Heart left ventricle (tissue), 16 donors: Measurements from ENCODE around the gene SMARCA5. TPM values are rescaled to one million over a fixed set of nuclear protein-coding genes. Genes with fewer than 3 reads are reported as not detected.

ENCODE experiments used
- ATAC-seq, 4 donors: fragments of 200-7000 bp; cut with Tn5 transposase; one replicate each; pipeline ENCODE4 v1.9.1; 2020 to 2022; ENCODE audit warnings: moderate library complexity in 4 of 4, mild to moderate bottlenecking in 3 of 4, moderate number of reproducible peaks in 1 of 4
- DNase-seq, 5 donors: peaks; one replicate each; pipeline ENCODE4 v3.0.0-alpha.2; 2020
- H3K27ac ChIP-seq, 12 donors: fragments of 200-600 bp; sonication (generic) in 4 of 12; one replicate each; pipeline versions ENCODE4 v1.5.0 to v1.8.0; 2016 to 2022; ENCODE audit warnings: mild to moderate bottlenecking in 2 of 12
- H3K27me3 ChIP-seq, 9 donors: fragments of 200-600 bp; sonication (generic) in 2 of 9; one replicate each; pipeline versions ENCODE4 v1.5.1 to v1.8.0; 2016 to 2022; ENCODE audit warnings: mild to moderate bottlenecking in 3 of 9
- H3K36me3 ChIP-seq, 9 donors: fragments of 200-600 bp; sonication (generic) in 2 of 9; one replicate each; pipeline versions ENCODE4 v1.5.0 to v1.8.0; 2018 to 2022; ENCODE audit warnings: mild to moderate bottlenecking in 2 of 9
- H3K4me1 ChIP-seq, 12 donors: fragments of 200-600 bp; sonication (generic) in 4 of 12; one replicate each; pipeline versions ENCODE4 v1.5.0 to v1.8.0; 2016 to 2022; ENCODE audit warnings: mild to moderate bottlenecking in 3 of 12
- H3K4me3 ChIP-seq, 12 donors: fragments of 200-600 bp; sonication (generic) in 4 of 12; one replicate each; pipeline versions ENCODE4 v1.5.0 to v1.8.0; 2017 to 2022; ENCODE audit warnings: mild to moderate bottlenecking in 9 of 12, moderate library complexity in 4 of 12
- H3K9me3 ChIP-seq, 12 donors: fragments of 200-600 bp; sonication (generic) in 4 of 12; one replicate each; pipeline versions ENCODE4 v1.5.0 to v1.8.0; 2016 to 2022; ENCODE audit warnings: mild to moderate bottlenecking in 1 of 12
- POLR2A ChIP-seq, 2 donors: fragments of 450-650 bp; IDR thresholded peaks; one replicate each; pipeline ENCODE4 v1.6.1; 2017; ENCODE audit warnings: antibody characterized with exemption in 2 of 2, mild to moderate bottlenecking in 2 of 2, moderate library complexity in 2 of 2
- WGBS, 4 donors: extraction: QIAGEN DNeasy Blood & Tissue Kit in 2 of 4; methylation state at CpG; one replicate each; pipeline versions ENCODE4 v1.1.5 to v1.1.7; 2013 to 2018; 5-methylcytosine and 5-hydroxymethylcytosine counted together
- intact Hi-C, 10 donors: fragments of 100-400 bp; cut with DNase I; formaldehyde crosslinking; loops; one replicate each; pipeline versions ENCODE4 v1.11.1 to v1.14.2; 2022
- polyA plus RNA-seq, 2 donors: library from polyadenylated mRNA; stranded (reverse); fragments of 200-250 nt; gene quantifications; one replicate each; pipeline ENCODE4 v1.2.3, GENCODE V29; 2013
- total RNA-seq, 9 donors: library from RNA; depleted of rRNA in 2 of 9; stranded (reverse); fragments of >200 nt in 2 of 9; fragmentation: NEBNext Ultra II Directional in 3 of 9; extraction: Animal tissue kit (Norgen Biotek cat#: 25700) in 3 of 9; gene quantifications; one replicate each; pipeline versions ENCODE4 v1.1.0 to v1.2.4, GENCODE V29; 2016 to 2023
- TF ChIP-seq, protein P1 (sequence below), 12 donors: fragments of 200-600 bp; sonication (generic) in 4 of 12; IDR thresholded peaks; one replicate each; pipeline versions ENCODE4 v1.5.0 to v1.8.0; 2018 to 2022; ENCODE audit warnings: antibody characterized with exemption in 12 of 12, mild to moderate bottlenecking in 5 of 12
- donor health status: ischemic (EF 13 %, LVEDD 7.1; RV severe dilation, severe dysfunction).
- donor health status: healthy with polysubstance abuse.
- donor health status: DM: no; HTN: yes; CAD: no.
- donor health status: DM: no; HTN: no; CAD: no.
- donor health status: ischemic (EF 25% LVEDD 6.9; RV normal size, moderate dysfunction).
- donor health status: ischemic (EF 25% LVEDD 5.7; RV mildly dilated, moderate dysfunction).
- donor health status: healthy.
- donor health status: DM: yes; HTN: yes; CAD: no.
- donor health status: ischemic (EF 35%, LVEDD 5.7; RV mildly dilated, moderate dysfunction).
- donor health status: nonischemic (EF 11% LVEDD 7.7; RV severe dilation, severe dysfunction).
- donor health status: DM: yes; HTN: yes; CAD: no.
- donor health status: PGD.
- donor health status: ischemic (EF 29% LVEDD 5.4; RV normal size, mild dysfunction).
- donor health status: nonischemic (EF 23%, LVEDD 6.1; RV moderate dilation, normal function).

SMARCA5 gene
- total and polyA plus RNA-seq, 11 donors = 9.1 to 36.3 (median 29.2) TPM

DNA sequence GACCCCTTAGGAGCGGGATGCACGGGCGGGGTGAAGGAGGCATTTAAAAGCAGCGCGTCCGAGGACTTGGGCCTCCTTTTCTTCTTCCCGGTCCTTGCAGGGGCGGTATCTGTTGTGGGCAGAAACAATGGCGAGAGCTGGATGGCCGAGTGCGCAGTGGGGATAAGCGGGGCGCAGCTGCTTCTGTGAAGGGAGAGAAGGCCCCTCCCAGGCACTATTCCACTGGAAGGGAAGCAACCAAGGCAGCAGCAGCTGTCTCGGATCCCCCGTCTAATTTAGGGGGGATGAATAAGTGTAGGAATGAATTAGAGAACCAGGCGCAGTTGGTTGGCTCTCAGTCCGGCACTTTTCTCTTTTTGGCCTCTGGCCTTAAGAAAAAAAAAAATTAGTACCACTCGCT lies 995 bp downstream of the SMARCA5 start:
- TF ChIP-seq, protein P1, sequence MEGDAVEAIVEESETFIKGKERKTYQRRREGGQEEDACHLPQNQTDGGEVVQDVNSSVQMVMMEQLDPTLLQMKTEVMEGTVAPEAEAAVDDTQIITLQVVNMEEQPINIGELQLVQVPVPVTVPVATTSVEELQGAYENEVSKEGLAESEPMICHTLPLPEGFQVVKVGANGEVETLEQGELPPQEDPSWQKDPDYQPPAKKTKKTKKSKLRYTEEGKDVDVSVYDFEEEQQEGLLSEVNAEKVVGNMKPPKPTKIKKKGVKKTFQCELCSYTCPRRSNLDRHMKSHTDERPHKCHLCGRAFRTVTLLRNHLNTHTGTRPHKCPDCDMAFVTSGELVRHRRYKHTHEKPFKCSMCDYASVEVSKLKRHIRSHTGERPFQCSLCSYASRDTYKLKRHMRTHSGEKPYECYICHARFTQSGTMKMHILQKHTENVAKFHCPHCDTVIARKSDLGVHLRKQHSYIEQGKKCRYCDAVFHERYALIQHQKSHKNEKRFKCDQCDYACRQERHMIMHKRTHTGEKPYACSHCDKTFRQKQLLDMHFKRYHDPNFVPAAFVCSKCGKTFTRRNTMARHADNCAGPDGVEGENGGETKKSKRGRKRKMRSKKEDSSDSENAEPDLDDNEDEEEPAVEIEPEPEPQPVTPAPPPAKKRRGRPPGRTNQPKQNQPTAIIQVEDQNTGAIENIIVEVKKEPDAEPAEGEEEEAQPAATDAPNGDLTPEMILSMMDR (IDR thresholded peaks at IDR 0.05) = no peak
- no peak for TF ChIP-seq POLR2A (IDR thresholded peaks at IDR 0.05)
- H3K27me3 ChIP-seq = no peaks in the 10 kb centered on the region
- H3K27ac ChIP-seq = peak overlapping the region; percentile 88 to 100 (median 98)
- intact Hi-C loops = loop anchor here in 1 of 10 donors (10.0 kb wide), 1 partner anchor 180 kb away; the partner anchor contains the start of gene GAB1
- 0 to 1% (median 0%) methylated on average over 15 to 18 of the region's 18 CpGs for whole genome bisulfite sequencing, 4 donors
- H3K9me3 ChIP-seq = peaks cover 0 to 4% (median 0%) of the 10 kb centered on the region in 12 donors
- H3K4me3 ChIP-seq = peak overlapping the region; percentile 69 to 99 (median 89)
- DNase-seq = peak; percentile 49 to 66 (median 55)
- H3K4me1 ChIP-seq = peaks cover 9 to 50% (median 41%) of the 10 kb centered on the region in 12 donors
- ATAC-seq = peak in 3 of 4 donors; percentile 32 to 42 (median 37)
- H3K36me3 ChIP-seq = peaks cover 0 to 25% (median 22%) of the 10 kb centered on the region in 9 donors

- Histone ChIP-seq H3K36me3 (peaks cover 0 to 29% (median 26%) of the 10 kb centered on the region in 9 donors), H3K9me3 (peaks cover 0 to 4% (median 0%) of the 10 kb centered on the region in 12 donors), H3K27me3 (no peaks in the 10 kb centered on the region), H3K4me1 (peaks cover 9 to 54% (median 45%) of the 10 kb centered on the region in 12 donors), H3K27ac (peak overlapping the region in 11 of 12 donors; percentile 88 to 100 (median 98)), H3K4me3 (peak overlapping the region; percentile 69 to 99 (median 89))
- TF ChIP-seq, protein P1 (IDR thresholded peaks at IDR 0.05) = no peak
- TF ChIP-seq POLR2A (IDR thresholded peaks at IDR 0.05) = no peak
- DNase-seq (no peak), ATAC-seq (no peak)
- intact Hi-C loops = loop anchor here in 1 of 10 donors (10.0 kb wide), 1 partner anchor 180 kb away; the partner anchor contains the start of gene GAB1
- WGBS, 4 donors = 5 to 9% (median 7%) methylated on average over 5 of the region's 5 CpGs
Measured at GRCh38 chr4:143514901-143515300, 1.4 kb downstream of the SMARCA5 start.

- peaks cover 0 to 38% (median 33%) of the 10 kb centered on the region in 9 donors for H3K36me3 ChIP-seq
- TF ChIP-seq POLR2A (IDR thresholded peaks at IDR 0.05) = no peak
- TF ChIP-seq, protein P1 (IDR thresholded peaks at IDR 0.05) = no peak
- intact Hi-C loops = loop anchor here in 1 of 10 donors (10.0 kb wide), 1 partner anchor 181 kb away; the partner anchor contains the start of gene GAB1
- peaks cover 0 to 4% (median 0%) of the 10 kb centered on the region in 12 donors for H3K9me3 ChIP-seq
- peak overlapping the region in 9 of 12 donors; percentile 69 to 99 (median 89) for H3K4me3 ChIP-seq
- no peaks in the 10 kb centered on the region for H3K27me3 ChIP-seq
- H3K27ac ChIP-seq = peak overlapping the region in 2 of 12 donors; percentile 98
- no peak for DNase-seq
- ATAC-seq = no peak
- peaks cover 9 to 63% (median 54%) of the 10 kb centered on the region in 12 donors for H3K4me1 ChIP-seq
Measured at GRCh38 chr4:143515905-143516304, 2.4 kb downstream of the SMARCA5 start.

GRCh38 chr4:143517764-143518163 lies 4.3 kb downstream of the SMARCA5 start:
- peaks cover 0 to 56% (median 52%) of the 10 kb centered on the region in 9 donors for H3K36me3 ChIP-seq
- WGBS, 4 donors = 69 to 77% (median 73%) methylated on average over 2 of the region's 2 CpGs
- no peaks in the 10 kb centered on the region for H3K27me3 ChIP-seq
- no peak overlapping the region for H3K4me3 ChIP-seq
- intact Hi-C loops = loop anchor here in 1 of 10 donors (10.0 kb wide), 1 partner anchor 183 kb away; the partner anchor contains the start of gene GAB1
- H3K27ac ChIP-seq = peak overlapping the region in 2 of 12 donors; percentile 23 to 47
- TF ChIP-seq, protein P1 (IDR thresholded peaks at IDR 0.05) = no peak
- TF ChIP-seq POLR2A (IDR thresholded peaks at IDR 0.05) = no peak
- DNase-seq = no peak
- H3K4me1 ChIP-seq = peaks cover 9 to 75% (median 57%) of the 10 kb centered on the region in 12 donors
- peaks cover 0 to 4% (median 0%) of the 10 kb centered on the region in 12 donors for H3K9me3 ChIP-seq
- ATAC-seq = no peak
